Mononuclear cell (primary cell): Measurements from ENCODE around the gene FBXL22. TPM values are rescaled to one million over a fixed set of nuclear protein-coding genes. Genes with fewer than 3 reads are reported as not detected.
"Not testable (repeated sequence)": the region's sequence is repeated elsewhere in the genome, so short reads cannot be mapped to it uniquely, and the experiment has no call there.

Source experiments
- H3K27me3 ChIP-seq: 2 replicates; pipeline ENCODE4 v1.6.0; 2011; ENCODE audit warnings: low read length, control low read depth; ENCODE audit not compliant: insufficient read depth
- H3K4me1 ChIP-seq: 2 replicates; pipeline ENCODE4 v1.5.1; 2011; ENCODE audit warnings: mild to moderate bottlenecking, low read length, control low read depth; ENCODE audit not compliant: insufficient read depth
- H3K4me3 ChIP-seq: 2 replicates; pipeline ENCODE4 v1.5.1; 2011; ENCODE audit warnings: mild to moderate bottlenecking, low read length, moderate library complexity
- H3K9me3 ChIP-seq: 2 replicates; pipeline ENCODE4 v1.5.1; 2011; ENCODE audit warnings: low read depth, mild to moderate bottlenecking, control low read depth, low read length
- total RNA-seq: library from RNA; depleted of rRNA; stranded (reverse); fragments of >200 nt; gene quantifications from one replicate; pipeline ENCODE4 v1.2.3, GENCODE V29; 2012

FBXL22 gene
- total RNA-seq, 1 donor: 0.52 TPM

- not testable (repeated sequence) for H3K4me1 ChIP-seq, H3K9me3 ChIP-seq, H3K27me3 ChIP-seq, H3K4me3 ChIP-seq
Measured at GRCh38 chr15:63617627-63618026, 20.4 kb downstream of the FBXL22 start.

GRCh38 chr15:63620760-63621159 is 23.6 kb downstream of the FBXL22 start:
- not testable (repeated sequence) for H3K9me3 ChIP-seq, H3K4me3 ChIP-seq, H3K27me3 ChIP-seq, H3K4me1 ChIP-seq

- H3K9me3 ChIP-seq: no peaks in the 10 kb centered on the region
- H3K4me3 ChIP-seq: no peak overlapping the region
- H3K4me1 ChIP-seq: no peaks in the 10 kb centered on the region
- H3K27me3 ChIP-seq: no peaks in the 10 kb centered on the region
Measured at GRCh38 chr15:63623232-63623969, 26.2 kb downstream of the FBXL22 start.

GRCh38 chr15:63626955-63627354 is 29.8 kb downstream of the FBXL22 start:
- H3K27me3 ChIP-seq: no peaks in the 10 kb centered on the region
- no peaks in the 10 kb centered on the region for H3K4me1 ChIP-seq
- no peak overlapping the region for H3K4me3 ChIP-seq
- no peaks in the 10 kb centered on the region for H3K9me3 ChIP-seq

GRCh38 chr15:63628123-63628822 is 31.1 kb downstream of the FBXL22 start:
- Histone ChIP-seq H3K27me3 (no peaks in the 10 kb centered on the region), H3K9me3 (no peaks in the 10 kb centered on the region), H3K4me3 (no peak overlapping the region), H3K4me1 (no peaks in the 10 kb centered on the region)

- no peaks in the 10 kb centered on the region for H3K4me1 ChIP-seq
- no peaks in the 10 kb centered on the region for H3K9me3 ChIP-seq
- H3K27me3 ChIP-seq: no peaks in the 10 kb centered on the region
- no peak overlapping the region for H3K4me3 ChIP-seq
Measured at GRCh38 chr15:63630036-63630751, 33.0 kb downstream of the FBXL22 start.

GRCh38 chr15:63633312-63633711 is 36.1 kb downstream of the FBXL22 start:
- Histone ChIP-seq H3K9me3 (no peaks in the 10 kb centered on the region), H3K4me1 (no peaks in the 10 kb centered on the region), H3K4me3 (no peak overlapping the region), H3K27me3 (no peaks in the 10 kb centered on the region)

- Histone ChIP-seq H3K27me3 (no peaks in the 10 kb centered on the region), H3K4me1 (no peaks in the 10 kb centered on the region), H3K9me3 (no peaks in the 10 kb centered on the region)
Measured at GRCh38 chr15:63634154-63634553, 37.0 kb downstream of the FBXL22 start.

GRCh38 chr15:63636518-63637061 is 39.4 kb downstream of the FBXL22 start:
- Histone ChIP-seq H3K4me3 (no peak overlapping the region), H3K27me3 (no peaks in the 10 kb centered on the region), H3K9me3 (no peaks in the 10 kb centered on the region), H3K4me1 (no peaks in the 10 kb centered on the region)

More at GRCh38 chr15:63634154-63634553, 37.0 kb downstream of the FBXL22 start:
- no peak overlapping the region for H3K4me3 ChIP-seq

GRCh38 chr15:63638839-63639238 is 41.7 kb downstream of the FBXL22 start:
- H3K4me3 ChIP-seq: no peak overlapping the region
- H3K4me1 ChIP-seq: no peaks in the 10 kb centered on the region
- no peaks in the 10 kb centered on the region for H3K9me3 ChIP-seq

GRCh38 chr15:63640146-63640545 is 43.0 kb downstream of the FBXL22 start:
- no peaks in the 10 kb centered on the region for H3K9me3 ChIP-seq
- H3K4me3 ChIP-seq: no peak overlapping the region
- H3K27me3 ChIP-seq: no peaks in the 10 kb centered on the region
- no peaks in the 10 kb centered on the region for H3K4me1 ChIP-seq

More at GRCh38 chr15:63638839-63639238, 41.7 kb downstream of the FBXL22 start:
- H3K27me3 ChIP-seq: no peaks in the 10 kb centered on the region

Other genes starting within 250 kb of the FBXL22 start
- not detected for gene CA12, start 215.5 kb upstream of the FBXL22 start, total RNA-seq
- 408 TPM for gene USP3, start 92.8 kb upstream of the FBXL22 start, total RNA-seq
- 274 TPM for gene HERC1, start 236.6 kb downstream of the FBXL22 start, total RNA-seq